Stimulated activated CD8-positive, alpha-beta memory T cell treated with anti-CD3 and anti-CD28 coated beads, Interleukin-4, amount 100 ng/mL, for 1 hour (primary cell): ENCODE data around the gene CNPY1.

Source experiments
- DNase-seq, 2 donors: peaks; one replicate each; pipeline ENCODE4 v3.0.0-alpha.2; 2020; ENCODE audit warnings: low read depth in 2 of 2, low spot score in 1 of 2

Gene CNPY1

DNA sequence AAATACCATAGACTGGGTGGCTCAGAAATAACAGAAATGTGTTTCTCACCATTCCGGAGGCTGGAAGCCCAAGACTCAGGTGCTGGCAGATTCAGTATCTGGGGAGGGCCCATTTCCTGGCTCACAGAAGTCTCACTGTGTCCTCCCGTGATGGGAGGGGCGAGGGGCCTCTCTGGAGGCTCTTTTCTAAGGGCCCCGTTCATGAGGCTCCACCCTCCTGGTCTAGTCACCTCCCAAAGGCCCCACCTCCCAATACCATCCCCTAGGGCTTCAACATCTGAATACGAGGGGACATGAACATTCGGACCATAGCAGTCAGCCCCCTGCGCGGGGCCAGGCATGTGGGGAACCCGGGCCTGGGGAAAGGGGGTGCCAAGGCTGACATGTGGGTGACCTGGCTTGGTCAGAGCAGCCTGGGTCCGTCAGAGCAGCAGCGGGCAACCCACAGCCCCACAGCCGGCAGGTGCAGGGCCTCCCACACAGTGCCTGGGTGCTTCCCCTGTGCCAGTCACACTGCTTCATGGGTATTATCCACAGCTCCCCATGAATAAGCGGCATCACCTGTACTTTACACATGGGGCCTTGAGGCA is 13.3 kb upstream of the CNPY1 start:
- no peak for DNase-seq

DNA sequence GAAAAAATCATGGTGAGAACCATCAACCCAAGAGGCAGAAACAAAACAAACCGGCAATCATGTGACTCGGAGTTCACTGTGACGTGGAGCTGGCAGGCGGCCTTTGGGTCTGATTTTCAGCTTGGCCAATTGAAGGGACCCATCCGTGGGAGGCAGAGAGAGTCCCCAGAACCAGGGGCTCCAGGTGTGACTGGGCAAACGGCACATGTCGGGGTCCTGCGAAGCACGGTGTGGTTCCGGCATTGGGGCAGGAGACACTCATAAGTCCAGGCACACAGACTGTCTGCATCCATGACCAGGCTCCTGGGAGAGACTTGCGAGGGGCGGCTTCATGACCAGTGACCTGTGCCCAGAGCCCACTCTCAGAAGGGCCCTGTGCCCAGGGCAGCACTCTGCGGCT is 12.6 kb upstream of the CNPY1 start:
- no peak for DNase-seq

DNA sequence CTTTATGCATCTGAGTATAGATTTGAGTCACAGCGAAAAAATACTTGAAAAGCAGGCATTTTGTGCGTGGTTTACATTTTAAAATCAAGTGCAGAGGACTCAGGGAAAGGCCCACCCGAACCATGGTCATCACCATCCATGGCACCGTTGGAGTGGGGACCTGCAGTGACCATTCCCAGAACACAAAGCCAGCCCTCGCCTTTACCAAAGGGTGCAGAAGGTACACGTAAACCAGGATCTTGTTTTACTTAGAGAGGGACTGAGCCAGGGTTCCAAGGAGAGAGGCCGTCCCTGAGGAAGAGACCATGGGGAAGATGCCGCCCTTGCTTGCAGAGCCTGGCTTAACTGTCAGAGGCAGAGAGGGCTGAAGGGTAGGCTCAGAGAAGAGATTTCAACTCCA is 12.0 kb upstream of the CNPY1 start:
- DNase-seq, result no peak

DNA sequence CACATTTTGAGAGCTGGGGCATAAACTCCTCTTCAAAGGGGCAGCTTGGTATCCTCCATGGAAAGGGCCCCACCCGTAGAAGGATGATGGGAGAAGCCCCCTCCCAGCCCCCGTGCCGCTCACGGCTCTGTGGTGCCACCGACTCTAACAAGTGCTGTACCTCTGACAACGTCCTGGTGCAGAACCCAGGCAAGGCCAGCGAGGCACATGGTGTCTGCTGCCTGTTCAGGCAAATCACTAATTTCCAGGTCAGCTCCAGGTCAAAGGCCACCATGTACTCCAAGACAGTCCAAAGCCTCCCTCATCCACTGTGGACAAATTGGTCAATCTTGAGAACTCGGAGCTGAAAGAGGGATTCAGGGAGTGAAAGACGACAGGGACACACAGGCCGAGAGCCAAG is 11.4 kb upstream of the CNPY1 start:
- no peak for DNase-seq

DNA sequence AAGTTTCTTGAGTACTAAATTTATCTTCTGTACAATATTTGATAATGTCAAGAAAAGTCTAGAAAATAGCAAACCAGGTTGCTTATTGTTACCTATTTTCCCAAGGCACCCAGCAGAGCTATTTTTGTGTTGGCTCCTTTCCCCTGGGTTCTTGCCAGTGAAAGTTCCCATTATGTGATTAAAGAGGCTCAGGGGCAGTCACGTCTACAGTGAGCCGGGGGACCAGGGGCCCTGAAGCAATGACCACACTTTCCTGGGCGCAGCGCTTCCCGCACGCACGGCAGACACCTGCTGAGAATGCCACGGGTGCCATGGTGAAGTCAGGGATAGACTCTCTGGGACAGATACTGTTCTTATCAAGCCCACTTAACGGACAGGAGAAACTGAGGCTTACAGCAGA is 10.4 kb upstream of the CNPY1 start:
- DNase-seq, result no peak

DNA sequence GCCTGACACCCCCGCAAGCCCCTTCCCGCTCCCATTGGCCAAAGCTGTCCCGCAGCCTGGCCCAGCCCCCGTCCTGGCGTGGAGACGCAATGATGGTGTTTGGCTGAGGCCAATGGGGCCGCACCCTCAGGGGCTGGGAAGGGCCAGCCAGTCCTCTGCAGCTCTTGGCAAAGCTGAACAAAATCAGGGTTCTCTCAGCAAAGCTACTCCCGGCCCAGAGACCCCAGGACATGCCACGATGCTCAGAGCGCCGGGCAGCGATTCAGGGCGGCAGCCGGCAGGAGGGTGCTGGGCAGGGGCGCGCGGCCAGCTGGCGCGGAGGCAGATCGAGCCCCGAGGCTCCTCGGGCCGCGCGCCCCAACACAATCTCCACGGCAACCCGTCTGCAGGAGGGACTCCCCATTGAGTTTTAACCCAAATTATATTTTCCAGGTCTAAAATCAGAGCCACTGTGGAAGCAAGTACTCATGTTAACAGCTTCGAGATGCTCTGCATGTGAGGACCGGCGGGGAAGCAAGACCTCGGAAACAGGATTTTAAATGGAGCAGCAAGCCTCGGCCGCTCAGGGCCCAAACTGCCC is 8.8 kb upstream of the CNPY1 start:
- DNase-seq, result no peak

DNA sequence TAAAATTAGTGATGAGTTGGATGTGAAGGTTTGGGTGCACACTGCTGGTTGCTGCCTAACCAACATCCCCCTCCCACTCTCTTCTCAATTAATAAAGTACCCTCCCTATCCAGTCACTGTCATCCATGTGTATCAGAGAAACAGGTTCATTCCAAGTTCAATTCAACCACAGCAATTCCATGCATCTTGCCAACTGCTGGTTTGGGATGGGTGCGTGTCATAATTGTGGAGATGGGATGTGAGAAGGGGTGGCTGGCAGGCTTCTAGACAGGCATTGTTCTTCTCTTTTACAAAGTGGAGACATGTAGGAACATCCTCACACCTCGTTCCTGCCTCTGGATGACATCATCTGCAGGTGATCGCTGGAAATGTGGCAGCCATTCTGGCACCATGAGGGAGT is 7.5 kb upstream of the CNPY1 start:
- DNase-seq, result no peak

DNA sequence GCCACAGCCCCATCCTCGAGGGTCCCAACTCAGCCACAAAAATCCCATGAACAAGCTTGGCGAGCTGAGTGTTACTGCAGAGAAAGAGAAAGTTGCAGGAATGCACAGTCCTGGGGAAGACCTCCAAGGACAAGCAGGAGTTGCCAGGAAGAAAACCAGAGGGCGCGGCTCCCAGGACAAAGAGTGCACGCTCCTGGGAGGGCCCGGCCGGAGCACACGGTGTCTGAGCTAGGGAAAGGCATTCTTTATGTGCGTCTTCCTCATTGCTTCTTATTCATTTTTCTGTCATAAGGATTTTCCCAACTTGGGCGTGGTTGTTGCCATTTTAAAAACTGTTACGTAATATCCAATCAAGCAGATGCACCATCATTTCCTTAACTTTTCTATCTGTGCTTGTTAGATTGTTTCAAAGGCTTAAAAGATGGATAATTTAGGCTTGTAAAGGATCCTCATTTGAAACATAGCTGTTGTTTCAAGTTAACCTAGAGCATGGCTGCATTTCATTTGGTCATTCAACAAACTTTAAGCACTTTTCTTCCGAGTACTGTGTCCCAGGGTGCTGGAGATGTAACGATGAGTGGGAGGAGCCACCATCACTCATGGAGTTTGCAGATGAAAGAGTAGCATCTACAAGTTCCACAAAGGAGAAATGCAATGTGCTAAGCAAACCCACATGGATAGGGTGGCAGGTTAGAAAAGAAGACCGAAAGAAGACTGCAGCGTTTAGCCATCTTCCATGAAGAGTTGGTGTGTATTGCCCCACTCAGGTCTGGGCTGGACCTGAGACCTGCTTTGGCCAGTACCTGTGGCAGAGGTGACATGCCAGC is 5.6 kb upstream of the CNPY1 start:
- no peak for DNase-seq

DNA sequence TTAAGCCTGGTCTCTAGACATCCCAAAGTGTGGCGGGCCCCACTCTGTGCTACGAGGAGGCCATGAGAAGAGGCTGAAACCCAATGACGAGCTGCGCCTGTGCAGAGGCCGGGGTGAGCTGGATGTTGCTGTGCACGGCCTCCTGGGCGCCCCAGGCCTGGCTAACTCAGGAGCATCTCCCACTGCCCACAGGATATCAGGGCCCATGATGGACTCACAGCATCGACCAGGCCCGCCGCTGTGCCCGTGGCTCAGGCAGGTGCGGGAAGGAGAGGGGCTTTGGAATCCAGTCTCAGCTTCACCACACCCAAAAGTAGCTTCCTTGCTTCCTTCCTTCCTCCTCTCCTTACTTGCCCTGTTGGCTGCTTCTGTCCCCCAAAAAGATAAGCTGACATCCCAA is 4.6 kb upstream of the CNPY1 start:
- no peak for DNase-seq

DNA sequence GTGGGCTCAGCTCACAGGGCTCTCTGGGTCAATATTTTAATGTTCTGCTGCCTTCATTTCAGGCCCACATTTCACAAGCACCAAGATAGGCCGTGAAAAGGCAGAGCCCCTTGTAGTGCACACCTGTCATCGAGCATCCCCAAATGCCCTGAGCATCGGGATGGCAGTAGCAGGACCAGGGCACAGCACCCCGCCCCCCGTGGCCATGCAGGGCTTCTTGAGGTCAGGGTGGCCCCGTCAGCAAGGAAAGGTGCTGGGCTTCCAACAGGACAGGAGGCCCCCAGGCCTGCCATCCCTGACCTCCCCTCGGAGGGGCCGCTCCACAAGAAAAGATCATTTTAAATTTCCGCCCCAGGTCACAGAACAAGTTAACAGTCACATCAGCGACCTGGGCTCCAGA is 2.9 kb upstream of the CNPY1 start:
- no peak for DNase-seq

DNA sequence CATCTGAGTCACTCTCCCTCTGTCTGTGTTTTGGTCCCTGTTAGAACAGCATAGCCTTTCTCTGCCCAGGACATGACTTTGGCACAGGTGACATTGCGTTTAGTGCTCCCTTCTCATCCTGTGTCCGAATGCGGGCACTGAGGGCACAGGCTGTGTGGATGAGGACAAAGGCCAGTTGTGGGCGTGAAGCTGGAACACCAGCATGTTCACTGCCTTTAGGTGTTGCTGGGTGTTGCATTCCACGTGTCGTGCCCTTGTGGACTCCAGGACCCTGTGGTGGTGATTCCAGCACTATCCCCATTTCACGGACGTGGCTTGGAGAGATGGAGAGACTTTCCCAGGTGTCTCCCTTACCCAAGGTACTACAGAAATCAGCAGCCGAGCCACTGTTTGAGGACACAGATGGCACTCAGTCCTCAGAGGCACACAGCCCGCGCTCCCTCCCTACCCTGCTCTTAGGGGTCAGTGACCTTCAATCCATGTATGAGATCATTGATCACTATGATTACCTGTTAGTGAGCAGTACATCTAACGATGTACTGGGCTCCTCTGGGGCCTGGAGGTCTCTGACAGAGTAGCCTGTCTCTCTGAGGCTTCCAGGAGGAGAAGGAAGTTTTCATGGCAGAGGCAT is 917 bp upstream of the CNPY1 start:
- no peak for DNase-seq

DNA sequence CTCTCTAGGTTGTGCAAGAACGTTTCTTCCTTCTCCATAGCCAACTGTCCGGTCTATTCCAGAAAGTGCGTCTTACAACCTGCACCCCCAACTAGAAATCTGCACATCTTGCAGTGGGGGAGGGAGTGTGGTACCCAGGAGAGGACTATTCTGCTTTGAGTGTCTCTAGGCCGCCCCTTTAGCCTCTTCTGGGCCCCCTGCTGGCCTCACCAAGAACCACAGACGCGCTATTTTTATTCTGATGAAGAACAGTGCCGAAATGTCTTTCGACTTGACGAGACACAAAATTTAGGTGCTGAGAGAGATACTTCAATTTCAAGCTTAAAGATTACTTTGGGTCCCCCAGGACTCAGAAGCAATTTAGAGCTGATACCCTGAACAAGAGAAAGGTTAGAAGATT is 1.0 kb downstream of the CNPY1 start:
- no peak for DNase-seq

DNA sequence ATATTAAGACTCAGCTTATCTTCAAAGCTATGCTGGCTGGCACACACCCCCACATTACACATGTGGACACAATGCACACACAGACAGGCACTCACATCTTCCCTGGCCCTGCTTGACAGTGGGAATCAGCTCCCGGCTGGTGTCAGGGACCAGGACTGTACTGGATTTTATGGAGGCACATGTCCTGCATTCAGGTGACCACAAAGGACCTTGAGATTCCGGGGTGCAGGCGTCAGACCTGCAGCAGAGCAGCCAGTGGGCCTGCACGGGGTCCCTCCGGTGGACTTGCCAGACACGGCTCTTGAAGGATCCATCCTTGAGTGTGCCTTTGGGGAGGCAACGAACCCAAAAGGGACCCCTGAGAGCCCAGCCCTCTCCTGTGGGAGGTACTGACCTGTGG is 1.9 kb downstream of the CNPY1 start:
- no peak for DNase-seq

DNA sequence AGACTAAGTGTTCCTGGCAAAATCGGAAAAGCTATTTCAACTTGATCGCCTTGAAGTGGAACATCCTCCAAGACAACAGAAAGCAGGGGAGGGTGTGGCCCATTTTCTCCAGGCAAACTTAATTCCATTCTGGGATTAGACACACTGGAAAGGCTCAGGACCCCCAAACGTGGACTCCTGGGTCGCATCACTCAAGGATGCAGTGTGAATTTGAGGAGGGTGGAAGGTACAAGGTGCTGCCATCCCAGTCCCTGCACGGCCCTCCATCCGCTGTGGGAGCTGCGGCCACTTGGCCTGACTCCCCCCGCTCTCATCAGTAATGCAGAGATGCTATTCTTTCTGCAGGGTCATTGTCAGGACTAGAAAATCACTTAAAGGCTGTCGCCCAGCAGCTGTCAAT is 2.4 kb downstream of the CNPY1 start:
- no peak for DNase-seq

DNA sequence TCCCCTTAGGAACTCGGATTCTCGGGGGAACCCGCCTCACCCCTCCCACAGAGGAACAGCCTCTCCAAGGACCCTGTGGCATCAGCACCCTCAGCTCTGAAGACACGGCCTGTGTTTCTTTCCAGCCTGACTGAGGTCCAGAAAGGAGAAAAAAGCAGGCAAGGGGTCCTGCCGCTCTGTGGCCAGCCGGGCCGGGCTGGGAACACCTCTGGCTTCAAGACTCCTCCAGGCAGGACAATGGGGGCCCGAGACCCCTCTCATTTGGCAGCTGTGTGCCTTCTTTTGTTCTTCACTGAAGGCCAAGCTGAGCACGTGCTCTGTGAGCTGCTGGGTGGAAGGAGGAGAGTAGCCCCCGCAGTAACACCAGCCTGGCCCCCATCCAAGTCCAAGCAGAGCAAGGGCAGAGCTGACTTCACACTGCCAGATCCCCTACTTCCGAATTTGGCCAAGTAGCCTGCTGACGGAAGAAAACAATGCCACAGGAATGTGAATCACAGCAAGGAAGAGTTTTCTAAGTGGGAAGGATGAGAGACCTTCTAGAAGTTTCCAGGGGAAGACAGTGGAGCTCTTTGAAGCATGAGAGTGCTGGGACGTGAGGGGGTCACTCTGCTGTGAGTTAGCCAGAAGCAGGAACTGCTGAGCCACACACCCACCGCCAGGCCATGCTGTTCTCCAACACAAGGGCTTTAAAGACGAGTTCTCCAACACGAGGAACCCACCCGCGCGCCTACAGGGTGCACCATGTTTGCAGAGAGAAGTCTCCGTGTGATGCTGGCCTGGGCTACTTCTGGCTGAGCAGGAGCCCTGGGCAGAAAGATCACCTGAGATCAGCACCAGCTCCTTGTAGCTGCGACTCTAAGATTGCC is 3.1 kb downstream of the CNPY1 start:
- no peak for DNase-seq

DNA sequence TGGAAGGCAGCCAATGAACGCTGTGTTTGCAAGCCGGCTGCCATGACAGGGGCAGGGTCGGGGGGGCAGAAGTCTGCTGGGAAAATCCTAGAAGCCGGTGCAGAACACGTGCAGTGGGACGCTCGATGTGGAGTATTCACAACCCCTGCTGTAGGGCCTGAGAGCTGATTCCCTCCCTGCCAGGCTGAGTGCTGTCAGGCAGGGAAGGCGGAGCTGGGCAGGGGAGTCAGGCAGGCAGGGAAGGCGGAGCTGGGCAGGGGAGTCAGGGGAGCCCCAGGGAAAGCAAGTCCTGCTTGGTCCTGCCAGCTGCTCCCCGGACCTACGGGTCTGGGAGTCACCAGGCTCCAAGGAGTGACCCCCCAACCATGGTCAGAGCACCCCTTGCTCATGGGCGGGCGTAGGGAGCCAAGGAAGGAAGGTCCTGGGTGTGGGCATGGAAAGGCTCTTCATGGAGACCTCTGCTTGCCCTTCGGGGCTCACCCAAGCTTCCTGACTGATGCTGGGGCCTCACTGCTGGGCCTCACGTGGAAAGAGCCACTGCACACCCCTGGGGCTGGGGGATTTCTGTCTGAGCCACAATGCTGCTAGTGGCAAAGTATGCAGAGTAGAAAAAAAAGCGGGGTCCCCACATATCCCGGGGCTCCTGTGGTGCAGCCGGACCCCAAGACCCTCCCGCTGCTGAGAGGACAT is 4.2 kb downstream of the CNPY1 start:
- DNase-seq, result no peak

DNA sequence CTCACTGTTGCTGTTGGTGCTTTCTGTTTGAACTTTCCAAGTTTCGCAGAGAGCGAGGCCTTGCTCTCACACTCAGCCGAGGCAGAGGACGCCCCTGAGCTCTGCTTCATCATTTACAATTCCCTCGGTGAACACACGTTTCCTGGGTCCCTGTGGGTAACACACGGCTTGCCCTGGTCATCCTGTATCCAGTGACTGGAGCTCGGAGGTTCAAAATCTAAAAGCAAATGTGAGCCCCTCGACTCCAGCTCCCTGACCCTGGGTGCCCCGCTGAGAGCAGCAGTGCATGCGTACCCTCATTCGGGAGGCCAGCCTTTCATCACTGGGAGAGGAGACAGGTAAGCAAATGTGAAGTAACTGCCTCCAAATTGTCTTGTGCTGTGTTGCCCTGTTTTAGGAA is 5.8 kb downstream of the CNPY1 start:
- no peak for DNase-seq

DNA sequence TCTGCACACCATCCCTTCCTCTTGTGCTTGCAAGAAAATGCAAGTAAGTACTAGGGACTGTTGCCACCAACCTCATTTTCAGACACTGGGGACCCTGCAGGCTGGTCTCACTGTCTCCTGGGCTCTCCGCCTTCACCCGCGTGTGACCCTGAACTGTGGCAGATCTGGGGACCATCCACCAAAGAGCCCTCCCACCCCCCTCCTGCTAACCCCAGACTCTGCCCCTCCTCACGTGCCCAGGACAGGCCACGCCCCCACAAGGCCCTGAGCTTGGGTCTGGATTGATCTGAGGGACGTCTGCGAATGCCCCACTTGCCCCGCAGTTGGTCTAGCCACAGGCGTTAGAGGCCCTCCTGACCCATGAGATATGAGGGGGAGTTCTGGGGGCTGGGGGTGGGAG is 8.1 kb downstream of the CNPY1 start:
- no peak for DNase-seq

DNA sequence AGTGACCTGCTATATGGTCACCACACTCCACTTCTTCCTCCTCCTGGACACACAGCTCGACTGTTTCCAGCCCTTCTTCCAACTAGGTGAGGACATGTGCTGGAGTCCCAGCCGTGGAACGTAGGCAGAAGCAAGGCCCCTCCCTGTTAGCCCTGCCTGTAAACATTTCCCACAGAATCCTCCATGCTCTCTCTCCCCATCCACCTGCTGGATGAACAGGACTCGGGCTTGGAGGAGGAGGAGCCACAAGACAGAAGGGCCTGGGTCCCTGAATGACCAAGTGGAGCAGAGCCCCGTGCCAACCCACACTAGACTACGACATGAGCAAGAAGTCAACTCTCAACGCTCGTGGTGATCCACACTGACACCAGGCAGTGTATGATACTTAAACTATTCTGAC is 9.9 kb downstream of the CNPY1 start:
- DNase-seq, result no peak

DNA sequence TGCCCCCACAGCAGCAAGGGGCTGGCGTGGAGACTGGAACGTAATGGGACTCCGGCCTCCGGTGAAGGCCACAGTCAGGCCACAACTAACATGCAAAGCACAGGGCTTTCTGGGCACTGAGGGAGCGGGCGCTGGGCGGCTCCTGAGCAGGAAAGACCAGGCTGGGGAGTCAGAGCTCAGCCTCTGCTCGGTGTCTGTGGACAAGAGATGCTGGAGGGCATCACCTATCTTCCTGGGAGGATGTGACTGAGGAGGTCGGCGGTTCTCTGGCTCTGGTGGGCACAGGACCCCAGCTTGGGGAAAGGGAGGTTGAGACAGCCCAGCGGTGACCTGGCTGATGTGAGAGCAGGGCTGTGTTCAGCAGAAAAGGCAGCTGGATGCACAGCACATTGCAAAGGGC is 11.7 kb downstream of the CNPY1 start:
- DNase-seq, result no peak
